ENCODE measurements around the gene CAPN9. TPM values are rescaled to one million over a fixed set of nuclear protein-coding genes. Genes with fewer than 3 reads are reported as not detected.

The CAPN9 gene
- total and polyA plus RNA-seq, 4 donors = not detected

GRCh38 chr1:230798491-230798890, 51.3 kb downstream of the CAPN9 start:
- H3K4me3 ChIP-seq (ENCODE audit: low read depth in 1 of 3, low read length in 3 of 3) = no peak overlapping the region
- DNase-seq (ENCODE audit: low spot score) = no peak
- H3K27me3 ChIP-seq (ENCODE audit: control insufficient read depth in 4 of 4, insufficient read depth in 4 of 4, low read length in 3 of 4) = no peaks in the 10 kb centered on the region
- H3K4me1 ChIP-seq (ENCODE audit: control insufficient read depth in 4 of 4, insufficient read depth in 4 of 4, low read length in 3 of 4) = no peaks in the 10 kb centered on the region
- 79% methylated on average over 5 of the region's 5 CpGs for WGBS
- no peaks in the 10 kb centered on the region for H3K9me3 ChIP-seq (ENCODE audit: control insufficient read depth in 4 of 4, low read length in 3 of 4)
- H3K9ac ChIP-seq (ENCODE audit: low read depth in 1 of 2, low read length in 2 of 2) = no peak overlapping the region
- no peak overlapping the region for H3K27ac ChIP-seq (ENCODE audit: low read depth in 1 of 2, low read length in 2 of 2)
- no peaks in the 10 kb centered on the region for H3K36me3 ChIP-seq (ENCODE audit: control insufficient read depth in 4 of 4, insufficient read depth in 3 of 4, low read depth in 1 of 4, low read length in 3 of 4)
- TF ChIP-seq NR2F2 (IDR thresholded peaks at IDR 0.05) (no peak), CTCF (IDR thresholded peaks at IDR 0.05; ENCODE audit: low read depth, low read length, missing input control) (no peak), HNF4G (IDR thresholded peaks at IDR 0.05) (no peak)

- WGBS = 83% methylated on average over 9 of the region's 9 CpGs
- no peak overlapping the region for H3K9ac ChIP-seq (ENCODE audit: low read depth in 1 of 2, low read length in 2 of 2)
- no peaks in the 10 kb centered on the region for H3K27me3 ChIP-seq (ENCODE audit: control insufficient read depth in 4 of 4, insufficient read depth in 4 of 4, low read length in 3 of 4)
- no peaks in the 10 kb centered on the region for H3K36me3 ChIP-seq (ENCODE audit: control insufficient read depth in 4 of 4, insufficient read depth in 3 of 4, low read depth in 1 of 4, low read length in 3 of 4)
- no peak overlapping the region for H3K27ac ChIP-seq (ENCODE audit: low read depth in 1 of 2, low read length in 2 of 2)
- TF ChIP-seq SP1 (IDR thresholded peaks at IDR 0.05) = no peak
- no peak for TF ChIP-seq EGR1 (IDR thresholded peaks at IDR 0.05; ENCODE audit: low read depth in 2 of 2)
- TF ChIP-seq GABPA (IDR thresholded peaks at IDR 0.05 in 1 of 2, conservative IDR thresholded peaks at IDR 0.05 in 1 of 2) = no peak
- TF ChIP-seq HNF4G (IDR thresholded peaks at IDR 0.05) = no peak
- no peak for TF ChIP-seq REST (IDR thresholded peaks at IDR 0.05)
- no peak for TF ChIP-seq ATF3 (IDR thresholded peaks at IDR 0.05)
- TF ChIP-seq JUND (IDR thresholded peaks at IDR 0.05) = no peak
- no peak for TF ChIP-seq TAF1 (conservative IDR thresholded peaks at IDR 0.05)
- no peak for TF ChIP-seq RXRA (IDR thresholded peaks at IDR 0.05)
- TF ChIP-seq NR2F2 (IDR thresholded peaks at IDR 0.05) = no peak
- TF ChIP-seq MAX (IDR thresholded peaks at IDR 0.05) = no peak
- no peaks in the 10 kb centered on the region for H3K4me1 ChIP-seq (ENCODE audit: control insufficient read depth in 4 of 4, insufficient read depth in 4 of 4, low read length in 3 of 4)
- no peak for DNase-seq (ENCODE audit: low spot score)
- H3K4me3 ChIP-seq (ENCODE audit: low read depth in 1 of 3, low read length in 3 of 3) = no peak overlapping the region
- H3K9me3 ChIP-seq (ENCODE audit: control insufficient read depth in 4 of 4, low read length in 3 of 4) = no peaks in the 10 kb centered on the region
These were observed 54.0 kb downstream of the CAPN9 start for GRCh38 chr1:230800891-230801840.

Data from liver (tissue), 9 donors.